GM23248 (cell line): Measurements from ENCODE around the gene GPR42.
"Not testable (repeated sequence)": the region's sequence is repeated elsewhere in the genome, so short reads cannot be mapped to it uniquely, and the experiment has no call there.

ENCODE experiments used
- EZH2 ChIP-seq: fragments of 200-600 bp; sonication (generic); IDR thresholded peaks from 2 replicates; pipeline ENCODE4 v1.6.1; 2018; ENCODE audit warnings: antibody characterized with exemption, mild to moderate bottlenecking; ENCODE audit not compliant: insufficient read depth, poor library complexity, severe bottlenecking
- EZH2phosphoT487 ChIP-seq: fragments of 200-600 bp; sonication (generic); IDR thresholded peaks from 2 replicates; pipeline ENCODE4 v1.6.1; 2018; ENCODE audit warnings: antibody characterized with exemption, moderate library complexity, mild to moderate bottlenecking, low read depth; ENCODE audit not compliant: insufficient read depth

DNA sequence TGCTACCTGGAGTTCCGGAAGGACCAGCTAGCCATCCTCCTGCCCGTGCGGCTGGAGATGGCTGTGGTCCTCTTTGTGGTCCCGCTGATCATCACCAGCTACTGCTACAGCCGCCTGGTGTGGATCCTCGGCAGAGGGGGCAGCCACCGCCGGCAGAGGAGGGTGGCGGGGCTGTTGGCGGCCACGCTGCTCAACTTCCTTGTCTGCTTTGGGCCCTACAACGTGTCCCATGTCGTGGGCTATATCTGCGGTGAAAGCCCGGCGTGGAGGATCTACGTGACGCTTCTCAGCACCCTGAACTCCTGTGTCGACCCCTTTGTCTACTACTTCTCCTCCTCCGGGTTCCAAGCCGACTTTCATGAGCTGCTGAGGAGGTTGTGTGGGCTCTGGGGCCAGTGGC lies 11.5 kb upstream of the GPR42 start:
- not testable (repeated sequence) for TF ChIP-seq EZH2phosphoT487, EZH2
